Measurements from ENCODE around the gene DPYD.

- TF ChIP-seq YY1 (IDR thresholded peaks at IDR 0.05; ENCODE audit: low read depth, low read length) (no peak), ESRRA (IDR thresholded peaks at IDR 0.05; ENCODE audit: low read length) (no peak), MAX (IDR thresholded peaks at IDR 0.05; ENCODE audit: low read depth, low read length) (no peak), NBN (IDR thresholded peaks at IDR 0.05) (no peak), SRF (IDR thresholded peaks at IDR 0.05; ENCODE audit: low read depth in 2 of 2, low read length in 2 of 2) (no peak), CTCF (IDR thresholded peaks at IDR 0.05 in 2 of 3, conservative IDR thresholded peaks at IDR 0.05 in 1 of 3; ENCODE audit: control insufficient read depth in 2 of 3, extremely low read depth in 1 of 3, insufficient read depth in 1 of 3, low read depth in 3 of 3, low read length in 3 of 3) (no peak), NFYB (IDR thresholded peaks at IDR 0.05; ENCODE audit: insufficient read depth, low read depth, low read length) (no peak), PAX8 (IDR thresholded peaks at IDR 0.05) (no peak), EGR1 (IDR thresholded peaks at IDR 0.05; ENCODE audit: borderline replicate concordance in 1 of 2, low read depth in 2 of 2, low read length in 2 of 2) (no peak)
Measured at GRCh38 chr1:97529600-97529999, 391.2 kb downstream of the DPYD start.

Data from GM12878 (cell line).